ENCODE data around the gene SYTL2. TPM values are rescaled to one million over a fixed set of nuclear protein-coding genes. Genes with fewer than 3 reads are reported as not detected.

Gene SYTL2
- total RNA-seq, 1 donor from 2014 or later, result 17.4 TPM

GRCh38 chr11:85718991-85719807 is 91.7 kb downstream of the SYTL2 start:
- peak overlapping the region; percentile 16 to 19 for H3K4me3 ChIP-seq
- H3K36me3 ChIP-seq, result no peaks in the 10 kb centered on the region
- H3K9me3 ChIP-seq, result no peaks in the 10 kb centered on the region
- TF ChIP-seq POLR2A (IDR thresholded peaks at IDR 0.05) (no peak), CTCF (IDR thresholded peaks at IDR 0.05) (no peak), POLR2AphosphoS5 (IDR thresholded peaks at IDR 0.05; ENCODE audit: insufficient read depth in 1 of 2, low read depth in 1 of 2) (no peak)
- H3K27me3 ChIP-seq, result no peaks in the 10 kb centered on the region
- intact Hi-C loops (cut with DNase I), result no loop called here
- no peak for DNase-seq (ENCODE audit: extremely low spot score in 2 of 2)
- H3K27ac ChIP-seq, result peak overlapping the region; percentile 28
- no peaks in the 10 kb centered on the region for H3K4me1 ChIP-seq

- H3K36me3 ChIP-seq, result no peaks in the 10 kb centered on the region
- intact Hi-C loops (cut with DNase I), result no loop called here
- H3K4me3 ChIP-seq, result peak overlapping the region; percentile 16 to 19
- H3K27ac ChIP-seq, result peak overlapping the region; percentile 28
- H3K9me3 ChIP-seq, result no peaks in the 10 kb centered on the region
- H3K27me3 ChIP-seq, result no peaks in the 10 kb centered on the region
- no peak for TF ChIP-seq CTCF (IDR thresholded peaks at IDR 0.05)
- no peak for TF ChIP-seq POLR2AphosphoS5 (IDR thresholded peaks at IDR 0.05; ENCODE audit: insufficient read depth in 1 of 2, low read depth in 1 of 2)
- TF ChIP-seq POLR2A (IDR thresholded peaks at IDR 0.05), result no peak
- H3K4me1 ChIP-seq, result no peaks in the 10 kb centered on the region
- DNase-seq (ENCODE audit: extremely low spot score in 2 of 2), result no peak
Measured at GRCh38 chr11:85718126-85718943, 92.6 kb downstream of the SYTL2 start.

GRCh38 chr11:85717429-85717828 is 93.5 kb downstream of the SYTL2 start:
- H3K4me3 ChIP-seq, result no peak overlapping the region
- DNase-seq (ENCODE audit: extremely low spot score in 2 of 2), result no peak
- H3K4me1 ChIP-seq, result no peaks in the 10 kb centered on the region
- no peak overlapping the region for H3K27ac ChIP-seq
- H3K9me3 ChIP-seq, result no peaks in the 10 kb centered on the region
- intact Hi-C loops (cut with DNase I), result no loop called here
- no peaks in the 10 kb centered on the region for H3K36me3 ChIP-seq
- no peaks in the 10 kb centered on the region for H3K27me3 ChIP-seq
- no peak for TF ChIP-seq CTCF (IDR thresholded peaks at IDR 0.05)
- no peak for TF ChIP-seq POLR2A (IDR thresholded peaks at IDR 0.05)
- TF ChIP-seq POLR2AphosphoS5 (IDR thresholded peaks at IDR 0.05; ENCODE audit: insufficient read depth in 1 of 2, low read depth in 1 of 2), result no peak

- Histone ChIP-seq H3K27ac (no peak overlapping the region), H3K4me1 (no peaks in the 10 kb centered on the region), H3K9me3 (no peaks in the 10 kb centered on the region), H3K27me3 (no peaks in the 10 kb centered on the region), H3K4me3 (no peak overlapping the region), H3K36me3 (no peaks in the 10 kb centered on the region)
- intact Hi-C loops (cut with DNase I), result no loop called here
- TF ChIP-seq CTCF (IDR thresholded peaks at IDR 0.05) (no peak), POLR2A (IDR thresholded peaks at IDR 0.05) (no peak), POLR2AphosphoS5 (IDR thresholded peaks at IDR 0.05; ENCODE audit: insufficient read depth in 1 of 2, low read depth in 1 of 2) (no peak)
- DNase-seq (ENCODE audit: extremely low spot score in 2 of 2), result no peak
Measured at GRCh38 chr11:85712953-85713352, 98.0 kb downstream of the SYTL2 start.

Measured in vagina (tissue), 2 donors.